GM21526 (cell line): ENCODE measurements around the gene MAEL.
"Not testable (repeated sequence)": the region's sequence is repeated elsewhere in the genome, so short reads cannot be mapped to it uniquely, and the experiment has no call there.

ENCODE experiments used
- ATAC-seq: cut with Tn5 transposase; IDR thresholded peaks from one replicate; pipeline ENCODE4 v1.9.1; 2021; ENCODE audit warnings: moderate library complexity; ENCODE audit not compliant: unreplicated experiment, low FRiP score

Gene MAEL

GRCh38 chr1:166977951-166978350 lies 11.1 kb upstream of the MAEL start:
- ATAC-seq: no peak

GRCh38 chr1:166978821-166979220 lies 10.3 kb upstream of the MAEL start:
- ATAC-seq: peak; percentile 52

GRCh38 chr1:166980383-166980782 lies 8.7 kb upstream of the MAEL start:
- ATAC-seq: no peak

- no peak for ATAC-seq
These were observed 8.3 kb upstream of the MAEL start for GRCh38 chr1:166980818-166981217.

DNA sequence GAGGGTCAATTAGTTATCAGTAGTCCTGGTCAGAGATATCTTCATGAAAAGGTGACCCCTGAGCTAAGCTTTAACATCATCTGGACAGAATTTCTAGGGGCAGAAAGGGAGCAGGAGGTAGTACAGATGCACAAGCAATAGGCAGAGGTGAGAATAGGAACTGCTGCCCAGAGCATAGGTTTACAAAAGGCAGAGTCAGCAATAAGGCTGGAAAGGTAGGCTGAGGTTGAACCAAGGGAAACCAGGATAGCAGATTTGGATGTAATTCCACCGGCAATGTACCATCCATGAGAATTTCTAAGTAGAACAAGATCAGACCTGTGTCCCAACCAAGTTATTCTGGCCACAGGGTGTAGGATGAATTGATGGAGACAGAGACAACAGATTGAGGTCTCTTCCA lies 7.5 kb upstream of the MAEL start:
- no peak for ATAC-seq

DNA sequence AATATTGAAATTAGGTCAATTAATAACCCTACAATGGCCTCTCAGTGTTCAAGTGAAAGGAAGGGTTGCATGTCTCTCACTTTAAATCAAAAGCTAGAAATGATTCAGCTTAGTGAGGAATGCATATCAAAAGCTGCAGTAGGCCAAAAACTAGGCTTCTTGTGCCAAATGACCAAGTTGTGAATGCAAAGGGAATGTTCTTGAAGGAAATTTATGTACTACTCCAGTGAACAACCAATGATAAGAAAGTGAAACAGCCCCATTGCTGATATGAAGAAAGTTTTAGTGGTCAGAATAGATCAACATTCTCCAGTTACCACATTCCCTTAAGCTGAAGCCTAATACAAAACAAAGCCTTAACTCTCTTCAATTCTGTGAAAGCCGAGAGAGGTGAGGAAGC lies 10.0 kb downstream of the MAEL start:
- peak; percentile 34 for ATAC-seq

DNA sequence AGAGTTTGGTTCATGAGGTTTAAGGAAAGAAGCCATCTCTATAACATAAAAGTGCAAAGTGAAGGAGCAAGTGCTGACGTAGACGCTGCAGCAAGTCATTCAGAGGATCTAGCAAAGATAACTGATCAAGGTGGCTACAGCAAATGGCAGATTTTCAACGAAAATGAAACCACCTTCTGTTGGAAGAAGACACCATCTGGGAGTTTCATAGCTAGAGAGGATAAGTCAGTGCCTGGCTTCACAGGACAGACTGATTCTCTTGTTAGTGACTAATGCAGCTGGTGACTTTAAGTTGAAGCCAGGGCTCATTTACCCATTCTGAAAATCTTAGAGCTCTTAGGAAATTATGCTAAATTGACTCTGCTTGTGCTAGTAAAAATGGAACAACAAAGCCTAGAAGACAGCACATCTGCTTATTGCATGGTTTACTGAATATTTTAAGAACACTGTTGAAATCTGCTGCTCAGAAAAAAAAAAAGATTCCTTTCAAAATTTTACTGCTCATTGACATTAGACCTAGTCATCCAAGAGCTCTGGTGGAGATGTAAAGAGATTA lies 10.5 kb downstream of the MAEL start:
- ATAC-seq: peak; percentile 90

DNA sequence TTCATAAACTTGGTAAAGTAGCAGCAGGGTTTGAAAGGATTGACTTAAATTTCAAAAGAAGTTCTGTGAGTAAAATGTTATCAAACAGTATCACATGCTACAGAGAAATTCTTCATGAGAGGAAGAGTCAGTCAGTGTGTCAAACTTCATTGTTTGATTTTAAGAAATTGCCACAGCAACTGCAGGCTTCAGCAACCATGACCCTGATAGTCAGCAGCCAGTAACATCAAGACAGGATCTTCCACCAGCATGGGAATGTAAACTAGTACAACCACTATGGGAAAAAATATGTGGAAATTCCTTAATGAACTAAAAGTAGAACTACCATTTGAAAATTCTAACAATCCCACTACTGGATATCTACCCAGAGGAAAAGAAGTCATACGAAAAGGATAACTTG lies 11.5 kb downstream of the MAEL start:
- ATAC-seq: no peak

DNA sequence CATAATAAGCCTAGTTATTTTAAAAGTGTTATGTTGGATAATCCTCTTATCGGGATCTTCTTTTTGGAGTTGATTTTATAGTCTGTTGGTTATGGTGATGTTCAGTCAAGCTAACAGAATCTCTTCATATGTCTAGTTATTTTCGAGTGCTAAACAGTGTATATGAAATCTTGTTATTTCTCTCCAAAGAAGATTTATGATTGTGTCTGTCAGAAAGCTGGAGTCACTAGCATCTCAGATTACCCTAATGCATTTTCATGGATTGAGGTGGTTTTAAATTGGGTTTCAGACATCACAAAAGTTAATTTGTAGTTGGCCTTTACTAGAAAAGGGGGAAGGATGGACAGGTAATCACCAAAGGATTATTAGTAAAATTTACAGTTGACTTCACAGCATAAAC lies 13.3 kb downstream of the MAEL start:
- ATAC-seq: no peak

- ATAC-seq: no peak
These were observed 14.6 kb downstream of the MAEL start for GRCh38 chr1:167003711-167004110.

- ATAC-seq: no peak
These were observed 22.6 kb downstream of the MAEL start for GRCh38 chr1:167011560-167012191.

DNA sequence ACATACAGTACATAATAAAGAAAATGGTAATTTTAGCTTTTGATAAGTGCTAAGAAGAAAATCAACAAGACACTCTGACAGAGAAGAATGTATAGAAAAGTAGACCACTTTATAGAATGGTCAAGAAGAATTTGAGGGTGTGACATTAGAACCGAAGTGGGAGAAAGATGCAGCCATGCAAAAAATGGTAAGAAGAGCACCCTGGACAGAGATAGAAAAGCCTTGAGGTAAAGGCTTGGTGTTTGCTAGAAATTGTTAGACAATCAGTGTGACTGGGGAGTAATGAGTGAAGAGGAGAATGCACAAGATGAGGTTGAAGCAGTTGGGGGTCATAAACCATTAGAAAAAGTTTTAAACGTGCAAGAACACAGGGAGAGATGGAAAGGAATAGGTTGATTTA lies 23.5 kb downstream of the MAEL start:
- ATAC-seq: no peak

DNA sequence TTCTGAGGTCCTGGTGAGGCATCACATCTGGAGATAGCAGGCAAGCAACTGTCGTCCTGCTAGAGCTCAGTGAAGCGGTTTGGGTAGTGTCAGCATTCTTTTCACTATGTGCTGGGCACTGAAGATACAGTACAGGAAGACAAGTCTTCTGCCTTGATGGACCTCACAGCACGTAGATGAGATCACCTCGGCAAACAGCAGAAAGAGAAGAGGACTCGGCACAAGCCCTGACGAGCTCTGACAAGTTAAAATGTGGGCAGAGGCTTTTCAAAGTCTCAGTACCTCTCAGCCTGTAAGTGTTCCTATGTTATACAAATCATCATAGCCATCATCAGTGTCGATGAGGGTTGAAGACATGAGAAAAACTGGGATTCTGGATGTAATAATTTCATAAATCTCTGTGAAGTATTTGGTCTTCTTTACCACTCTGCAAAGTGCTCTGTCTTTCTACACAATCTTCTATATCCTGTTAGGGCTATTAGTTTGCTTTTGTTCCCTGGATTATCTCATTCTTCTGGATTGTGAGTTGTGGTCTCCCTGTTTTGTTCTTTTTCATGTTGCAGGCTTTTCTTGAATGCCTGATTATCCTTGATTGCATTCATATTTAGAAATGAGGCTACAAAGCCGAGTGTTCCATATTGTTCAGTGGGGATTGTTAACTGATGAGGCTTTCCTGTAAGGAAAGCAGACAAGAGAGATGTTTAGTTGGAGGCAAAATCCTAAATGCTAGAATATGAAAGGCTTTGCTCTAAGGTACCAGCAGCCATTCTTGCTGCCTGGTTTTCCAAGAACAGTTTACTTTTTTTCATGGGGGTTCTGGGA lies 24.2 kb downstream of the MAEL start:
- ATAC-seq: no peak

GRCh38 chr1:167016100-167016750 lies 27.1 kb downstream of the MAEL start:
- ATAC-seq: no peak

DNA sequence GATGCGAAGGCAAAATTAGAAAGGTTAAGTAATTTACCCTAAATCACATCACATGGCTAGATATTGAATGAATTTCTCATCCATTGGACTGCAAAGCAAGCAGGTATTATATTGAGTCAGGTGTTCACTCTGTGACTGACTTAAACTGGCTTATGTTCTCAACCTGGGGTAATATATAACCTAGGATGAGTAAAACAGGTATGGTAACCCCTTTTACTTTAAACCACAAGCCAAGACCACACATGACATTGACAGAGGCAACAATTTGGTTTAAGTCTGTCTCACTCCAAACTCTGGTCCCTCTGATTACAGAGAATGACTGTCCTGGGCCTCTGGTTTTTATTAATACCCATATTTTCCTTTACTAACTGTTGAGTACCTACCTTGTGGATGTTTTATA lies 33.3 kb downstream of the MAEL start:
- ATAC-seq: no peak

- not testable (repeated sequence) for ATAC-seq
These were observed 40.5 kb downstream of the MAEL start for GRCh38 chr1:167029553-167029952.

DNA sequence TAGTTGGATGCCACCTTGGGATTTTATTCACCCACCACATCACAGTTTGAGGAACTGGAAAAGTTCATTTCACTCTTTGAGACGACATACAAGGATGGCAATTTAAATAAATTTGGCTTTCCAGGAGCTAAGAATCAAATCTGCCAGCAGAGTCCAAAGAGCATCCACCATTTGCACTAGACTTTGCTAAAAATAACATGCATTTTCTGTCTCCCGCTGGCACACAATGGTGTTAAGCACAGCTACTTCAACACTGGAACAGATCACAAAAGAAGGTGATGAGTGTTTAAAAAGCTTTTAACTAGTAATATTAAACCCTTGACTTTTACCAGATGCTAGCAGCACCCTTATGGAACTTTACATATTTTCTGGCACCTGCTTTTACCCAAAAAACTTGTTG lies 44.6 kb downstream of the MAEL start:
- ATAC-seq: no peak

GRCh38 chr1:167043752-167044488 lies 54.8 kb downstream of the MAEL start:
- peak; percentile 65 for ATAC-seq

DNA sequence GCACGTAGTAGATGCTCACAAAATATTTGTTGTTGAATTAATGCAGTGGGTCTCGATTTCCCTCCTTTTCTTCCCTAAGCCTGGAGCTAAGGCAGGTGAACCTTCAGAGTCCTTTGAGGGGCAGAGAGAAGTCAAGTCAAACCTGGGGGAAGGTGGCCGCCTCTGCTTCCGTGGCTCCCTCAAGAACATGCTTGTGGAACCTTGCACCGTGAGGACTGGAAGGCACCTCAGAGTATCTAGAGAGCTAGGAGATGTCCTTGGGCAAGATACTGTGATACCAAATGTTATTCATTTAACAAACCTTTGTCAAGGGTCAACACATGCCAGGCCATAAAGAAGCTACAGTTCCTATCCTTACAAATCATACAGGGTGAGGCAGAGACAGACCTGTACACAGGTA lies 62.8 kb downstream of the MAEL start:
- ATAC-seq: no peak

DNA sequence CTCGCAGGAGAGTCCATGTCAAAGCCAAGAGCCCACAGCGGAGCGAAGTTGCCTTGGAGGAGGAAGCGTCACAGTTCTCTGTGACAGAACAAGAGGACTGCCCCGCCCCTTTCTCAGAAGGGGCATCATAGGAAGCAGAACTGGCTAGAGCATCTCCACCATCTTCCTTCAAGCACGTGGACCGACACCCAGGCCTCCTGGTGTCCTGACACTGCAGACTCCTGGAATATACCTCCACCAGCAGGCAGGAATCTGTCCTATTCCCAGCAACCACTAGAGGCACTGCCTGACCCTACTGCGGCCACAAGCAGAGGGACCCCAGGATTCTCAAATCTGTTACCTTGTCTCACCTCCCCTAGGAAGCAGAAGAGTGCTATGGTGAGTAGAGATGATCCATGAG lies 63.3 kb downstream of the MAEL start:
- ATAC-seq: no peak

DNA sequence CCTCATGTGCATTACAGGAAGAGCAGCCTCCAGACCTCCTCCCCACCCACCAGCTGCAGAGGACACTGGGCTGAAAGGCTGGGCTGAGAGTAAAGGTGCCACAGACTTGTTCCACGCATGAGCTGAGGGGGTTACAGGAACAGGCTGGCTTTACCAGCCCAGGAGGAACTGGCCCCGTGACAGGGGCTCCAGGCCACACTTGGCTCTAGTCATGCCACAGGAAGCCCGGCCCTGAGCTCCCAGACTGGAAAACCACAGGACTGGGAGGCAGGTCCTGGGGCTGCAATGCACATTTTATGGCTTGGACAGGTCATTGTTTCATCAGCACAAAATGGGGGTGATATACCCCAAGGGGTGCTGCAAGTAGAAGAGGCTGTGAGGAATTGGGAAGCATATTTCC lies 65.5 kb downstream of the MAEL start:
- no peak for ATAC-seq
